Activated CD4-positive, alpha-beta T cell treated with anti-CD3 and anti-CD28 coated beads, Interleukin-2, amount 50 U/mL, for 4 hours (primary cell): ENCODE data around the gene FAM162A.
"Not testable (repeated sequence)": the region's sequence is repeated elsewhere in the genome, so short reads cannot be mapped to it uniquely, and the experiment has no call there.

Experiments
- DNase-seq, 2 experiments: peaks; one replicate each; pipeline ENCODE4 v3.0.0-alpha.2; 2020

The FAM162A gene

DNA sequence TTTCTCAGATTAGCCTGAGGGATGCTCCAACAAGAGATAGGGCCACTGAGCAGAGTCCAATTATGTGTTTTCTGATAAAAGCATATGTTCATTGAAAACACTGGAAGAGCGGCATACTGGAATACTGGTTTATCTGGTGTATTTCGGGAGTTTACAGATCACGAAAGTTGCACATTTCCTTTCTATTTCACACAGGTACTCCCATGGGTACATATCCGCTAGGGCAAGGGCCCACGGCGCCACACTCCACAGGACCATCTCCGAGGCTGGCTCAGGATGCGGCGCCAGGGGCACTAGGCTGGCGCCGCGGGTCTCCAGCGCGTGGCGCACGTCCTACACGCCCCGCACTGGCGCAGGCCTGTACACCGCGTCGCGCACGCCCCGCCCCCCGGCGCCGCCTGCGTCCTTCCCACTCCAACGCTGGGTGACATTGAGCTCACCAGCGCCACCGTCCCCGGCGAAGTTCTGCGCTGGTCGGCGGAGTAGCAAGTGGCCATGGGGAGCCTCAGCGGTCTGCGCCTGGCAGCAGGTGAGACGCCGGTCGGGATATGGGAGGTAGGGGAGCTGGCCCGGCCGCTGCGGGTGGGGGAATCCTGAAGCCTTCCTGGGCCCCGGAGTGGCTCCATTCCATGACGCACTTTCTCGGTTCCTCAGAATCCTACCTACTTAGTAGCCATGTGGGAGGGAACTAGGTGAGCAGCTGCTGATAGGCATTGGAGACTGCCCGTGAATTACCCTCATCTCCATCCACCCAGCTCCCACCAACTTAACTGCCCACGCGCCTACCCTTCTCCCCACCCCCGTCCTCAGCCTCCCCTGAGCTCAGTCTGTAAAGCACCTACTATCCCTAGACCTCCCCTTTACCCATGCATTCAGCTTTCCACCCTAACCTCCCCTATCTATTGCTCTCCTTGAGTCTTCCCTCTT lies at the start of gene FAM162A:
Gene FAM162A (plus strand): TSS at position 412 of the 927 bp plus-strand sequence. CDS start 84 bp downstream, at position 496.
- peak; percentile 88 to 90 for DNase-seq

- DNase-seq, result no peak
Observed at GRCh38 chr3:122342803-122343202, 41.2 kb upstream of the FAM162A start.

GRCh38 chr3:122343654-122344053 lies 40.3 kb upstream of the FAM162A start:
- DNase-seq, result no peak

- no peak for DNase-seq
Observed at GRCh38 chr3:122349171-122349570, 34.8 kb upstream of the FAM162A start.

- DNase-seq, result no peak
Observed at GRCh38 chr3:122350814-122351418, 33.1 kb upstream of the FAM162A start.

GRCh38 chr3:122351612-122352011 lies 32.4 kb upstream of the FAM162A start:
- DNase-seq, result no peak

GRCh38 chr3:122353215-122353614 lies 30.8 kb upstream of the FAM162A start:
- no peak for DNase-seq

DNA sequence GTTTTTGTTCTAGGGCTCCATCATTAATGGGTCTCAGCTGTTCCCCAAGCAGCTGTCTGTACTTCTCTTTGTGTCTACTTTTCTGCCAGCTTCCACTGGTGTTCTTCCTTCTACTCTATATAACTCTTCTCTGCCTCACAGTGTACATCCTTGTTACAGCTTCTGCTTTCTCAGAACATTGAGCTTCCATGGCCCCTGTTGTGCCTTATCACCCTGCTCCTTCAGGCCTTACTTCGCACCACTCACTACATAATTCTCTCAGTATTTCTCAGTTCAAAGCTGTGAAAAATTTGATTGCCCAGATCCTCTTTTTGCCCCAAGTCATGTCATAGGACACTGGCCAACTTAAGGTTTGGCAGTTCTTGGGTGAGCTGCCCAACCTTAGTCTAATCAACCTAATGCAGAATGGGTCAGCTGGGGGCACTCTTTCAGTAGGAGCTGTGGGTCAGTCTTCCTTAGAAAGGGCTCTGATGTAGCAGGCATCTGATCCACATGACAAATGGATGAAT lies 30.0 kb upstream of the FAM162A start:
- DNase-seq, result no peak

- DNase-seq, result no peak
Observed at GRCh38 chr3:122355612-122356011, 28.4 kb upstream of the FAM162A start.

DNA sequence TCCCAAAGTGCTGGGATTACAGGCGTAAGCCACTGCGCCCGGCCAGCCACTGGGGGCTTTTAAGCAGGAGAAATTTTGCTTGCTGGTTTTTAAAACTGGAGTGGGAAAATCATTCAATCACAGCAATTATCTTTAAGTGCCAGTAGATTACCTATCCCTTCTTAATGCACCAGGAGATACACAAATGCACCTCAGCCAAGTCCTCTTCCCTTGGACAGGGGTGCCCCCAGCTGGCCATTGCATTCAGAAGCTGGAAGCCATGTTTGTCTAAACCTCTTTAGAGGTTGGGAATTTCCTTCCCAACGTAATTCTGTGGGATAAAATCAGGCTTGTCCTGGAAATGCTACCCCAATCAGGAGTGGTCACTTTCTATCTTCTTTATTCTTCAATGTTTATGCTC lies 27.6 kb upstream of the FAM162A start:
- DNase-seq, result peak in 1 of 2 experiments; percentile 11

DNA sequence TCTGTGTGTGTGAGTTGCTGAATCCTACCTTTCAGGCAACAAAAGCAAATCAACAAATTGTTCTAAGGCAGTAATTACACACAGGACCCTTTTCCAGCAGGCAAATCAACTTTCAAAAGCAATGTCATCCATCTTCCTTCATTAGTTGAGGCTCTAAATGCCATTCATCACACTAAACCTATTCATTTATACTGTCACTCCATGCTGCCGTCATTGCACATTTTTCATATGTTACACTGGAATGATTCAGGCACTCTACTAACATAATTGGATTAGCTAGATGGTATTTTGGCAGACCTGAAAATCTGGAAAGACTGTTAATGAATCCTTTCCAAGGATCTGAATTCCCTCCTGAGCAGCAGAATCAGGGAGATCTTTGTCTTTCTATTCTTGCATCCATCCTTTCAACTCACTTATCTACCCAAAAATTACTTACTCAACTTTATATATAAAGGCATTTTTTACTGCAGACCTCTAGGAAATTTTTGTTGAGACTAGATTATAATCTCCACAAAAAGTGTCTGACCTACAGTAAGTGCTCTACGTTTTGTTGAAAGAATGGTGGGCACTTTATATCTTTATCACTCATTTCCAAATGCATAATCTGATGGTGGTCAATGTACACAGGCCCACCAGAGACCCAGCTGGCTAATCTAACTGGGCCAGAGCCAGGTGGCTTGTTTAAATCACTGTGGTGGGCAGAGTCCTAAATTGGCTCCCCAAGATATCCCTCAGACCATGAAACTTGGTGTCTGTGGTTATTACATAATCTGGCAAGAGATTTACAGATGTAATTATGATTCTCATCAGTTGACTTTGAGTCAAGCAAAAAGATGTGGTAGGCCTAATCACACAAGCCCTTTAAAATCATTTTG lies 25.9 kb upstream of the FAM162A start:
- no peak for DNase-seq

DNA sequence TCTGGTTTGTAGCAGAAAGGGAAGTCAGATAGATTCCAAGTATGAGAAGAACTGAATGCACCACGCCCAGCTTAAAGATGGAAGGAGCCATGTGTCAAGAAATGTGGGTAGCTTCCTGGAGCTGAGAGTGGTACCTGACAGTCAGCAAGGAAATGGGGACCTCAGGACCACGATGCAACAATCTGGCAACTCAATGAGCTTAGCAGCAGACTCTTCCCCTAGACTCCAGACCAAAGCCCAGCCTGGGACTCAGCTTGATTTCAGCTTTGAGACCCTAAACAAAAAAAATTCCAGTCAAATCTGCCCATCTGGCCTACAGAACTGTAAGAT lies 25.3 kb upstream of the FAM162A start:
- no peak for DNase-seq

DNA sequence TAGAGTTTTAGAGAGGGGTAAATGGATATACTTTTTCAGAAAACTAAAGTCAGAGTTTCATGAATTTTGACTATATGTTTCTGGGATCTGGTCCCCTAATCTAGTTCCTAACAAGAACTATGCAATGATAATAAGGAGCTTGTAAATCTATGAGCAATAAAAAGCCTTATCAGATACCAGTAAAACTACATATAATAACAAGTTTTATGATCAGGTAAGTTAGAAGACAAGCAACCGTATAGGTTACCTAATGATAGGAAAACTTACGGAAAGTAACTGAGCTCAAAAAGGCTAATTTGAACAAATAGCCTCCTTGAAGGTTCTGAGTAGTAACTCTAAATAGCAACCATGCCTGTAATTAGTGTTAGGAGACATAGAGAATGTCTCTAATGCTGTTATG lies 22.0 kb upstream of the FAM162A start:
- DNase-seq, result no peak

- no peak for DNase-seq
Observed at GRCh38 chr3:122364490-122364889, 19.5 kb upstream of the FAM162A start.

- DNase-seq, result no peak
Observed at GRCh38 chr3:122365073-122365472, 18.9 kb upstream of the FAM162A start.

DNA sequence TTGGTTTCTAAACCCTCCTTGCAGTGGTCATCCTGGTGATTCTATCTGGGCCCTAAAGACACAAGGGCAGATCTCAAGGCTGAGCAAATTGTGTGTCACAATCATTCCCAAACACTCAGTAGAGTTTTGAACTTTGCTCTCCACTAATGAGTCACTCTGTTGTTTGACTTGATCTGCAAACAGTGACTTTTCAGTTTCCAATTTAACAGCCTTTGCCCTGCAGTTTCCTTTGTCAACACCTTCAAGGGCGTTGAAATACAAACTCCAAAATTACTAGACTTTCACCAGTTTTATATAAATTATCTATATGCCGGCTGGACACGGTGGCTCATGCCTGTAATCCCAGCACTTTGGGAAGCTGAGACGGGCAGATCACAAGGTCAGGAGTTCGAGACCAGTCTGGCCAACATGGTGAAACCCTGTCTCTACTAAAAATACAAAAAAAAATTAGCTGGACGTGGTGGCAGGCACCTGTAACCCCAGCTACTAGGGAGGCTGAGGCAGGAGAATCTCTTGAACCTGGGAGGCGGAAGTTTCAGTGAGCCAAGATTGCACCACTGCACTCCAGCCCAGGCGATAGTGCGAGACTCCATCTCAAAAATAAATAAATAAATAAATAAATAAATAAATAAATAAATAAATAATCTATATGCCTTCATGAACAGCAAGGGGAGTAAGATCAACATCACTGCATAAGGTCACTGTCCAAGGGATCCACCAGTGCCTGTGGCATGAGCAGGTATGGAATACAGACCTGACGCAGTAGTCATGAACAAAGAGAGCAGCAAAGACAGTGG lies 18.2 kb upstream of the FAM162A start:
- DNase-seq, result not testable (repeated sequence)

- no peak for DNase-seq
Observed at GRCh38 chr3:122366379-122366749, 17.6 kb upstream of the FAM162A start.

DNA sequence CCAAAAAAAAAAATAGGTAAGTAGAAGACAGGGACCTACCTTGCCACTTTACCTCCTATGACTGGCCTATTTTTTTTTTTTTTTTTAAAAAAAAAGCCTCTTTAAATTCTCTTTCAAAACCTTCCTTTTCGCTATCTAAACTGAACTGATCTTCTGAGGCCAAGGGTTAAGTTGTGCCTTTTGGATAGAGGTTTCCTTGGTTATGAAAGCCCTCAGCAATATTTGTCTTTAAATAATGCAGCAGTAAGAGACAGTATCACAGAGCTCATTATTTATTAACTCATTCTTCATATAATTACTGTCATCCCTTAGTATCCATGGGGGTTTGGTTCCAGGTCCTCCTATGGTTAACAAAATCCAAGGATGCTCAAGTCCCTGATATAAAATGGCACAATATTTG lies 9.9 kb upstream of the FAM162A start:
- DNase-seq, result no peak

GRCh38 chr3:122377975-122378374 lies 6.0 kb upstream of the FAM162A start:
- DNase-seq, result no peak

- peak; percentile 83 to 84 for DNase-seq
Observed at GRCh38 chr3:122382888-122383666, 905 bp upstream of the FAM162A start, which contains the start of gene MIX23. MIX23 (minus strand) TSS chr3:122383231; CDS start chr3:122383224, 7 bp downstream.

DNA sequence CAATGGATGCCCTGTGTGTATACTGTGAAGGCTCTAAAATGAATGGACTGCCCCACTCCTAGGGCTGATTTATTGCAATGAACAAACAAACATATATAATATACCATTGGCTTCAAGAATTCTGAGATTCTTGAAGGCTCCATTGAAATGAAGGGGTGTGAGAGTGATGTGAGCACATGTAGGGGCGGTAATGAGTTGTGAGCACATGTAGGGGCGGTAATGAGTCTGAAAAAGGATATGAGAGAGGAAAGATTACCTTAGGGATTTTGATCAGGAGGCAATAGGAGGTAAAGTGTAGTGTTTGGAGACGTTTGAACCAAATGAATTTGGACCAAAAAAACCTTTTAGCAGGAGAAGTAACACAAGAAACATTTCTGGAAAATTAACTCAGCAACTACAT lies 3.7 kb downstream of the FAM162A start:
- DNase-seq, result no peak
